GM19324 (cell line): Measurements from ENCODE around the gene CYP4F22.
"Not testable (repeated sequence)": the region's sequence is repeated elsewhere in the genome, so short reads cannot be mapped to it uniquely, and the experiment has no call there.

Experiments
- ATAC-seq: cut with Tn5 transposase; IDR thresholded peaks from one replicate; pipeline ENCODE4 v1.9.1; 2021; ENCODE audit warnings: mild to moderate bottlenecking, moderate library complexity; ENCODE audit not compliant: unreplicated experiment, low FRiP score

CYP4F22 gene

DNA sequence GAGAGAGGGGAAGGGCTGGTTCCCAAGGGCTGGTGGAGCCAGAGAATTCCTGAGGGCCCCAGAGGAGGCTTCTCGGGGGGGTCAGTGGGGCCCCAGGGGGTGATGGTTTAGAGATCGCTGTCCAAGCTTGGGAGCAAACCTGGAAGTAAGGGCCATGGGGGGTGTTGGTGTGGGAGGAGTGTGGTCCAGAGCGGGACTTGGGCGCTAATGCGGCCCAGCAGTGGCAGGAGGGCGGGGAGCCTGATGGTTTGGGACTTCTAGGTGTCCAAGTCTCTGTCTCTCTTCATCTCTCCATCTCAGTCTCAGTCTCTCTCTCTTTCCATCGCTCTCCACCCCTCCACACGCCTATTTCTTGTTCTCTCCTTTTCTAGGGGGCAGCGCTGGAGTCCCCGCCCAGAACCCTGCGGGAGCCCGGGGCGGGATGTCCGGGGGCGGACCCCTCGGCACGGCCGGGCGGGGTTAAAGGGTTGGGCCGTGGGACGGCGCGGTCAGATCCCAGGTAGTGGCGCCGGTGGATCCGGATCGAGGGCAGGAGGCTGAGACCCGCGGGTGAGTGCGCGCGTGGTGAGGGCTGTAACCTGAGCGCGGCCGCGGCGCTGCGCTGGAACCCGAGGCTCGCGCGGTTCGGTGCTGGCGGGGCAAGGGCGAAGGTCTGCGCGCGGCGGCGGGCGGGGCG, at the start of gene CYP4F22:
Gene CYP4F22, plus strand, starts transcription at position 491 of the 676 bp plus-strand sequence. CDS start 16,812 bp downstream, outside the sequence.
- no peak for ATAC-seq

DNA sequence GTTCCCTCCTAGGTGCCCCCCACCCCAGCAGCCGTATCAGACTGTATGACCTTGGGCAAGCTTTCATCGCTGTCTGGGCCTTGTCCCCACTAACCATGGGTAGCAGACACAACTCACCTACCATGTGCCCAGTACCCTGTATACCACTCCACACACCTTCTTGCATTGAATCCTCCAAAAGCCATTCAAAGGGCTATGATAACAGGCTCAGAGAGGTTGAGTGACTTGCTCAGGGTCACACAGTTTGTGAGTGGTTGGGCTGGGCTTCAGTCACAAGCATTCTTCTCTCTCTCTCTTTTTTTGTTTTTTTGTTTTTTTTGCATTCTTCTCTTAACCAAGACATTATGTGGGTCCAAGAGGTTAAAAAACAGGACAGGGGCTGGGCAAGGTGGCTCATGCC, 46.6 kb upstream of the CYP4F22 start:
- ATAC-seq, result no peak

DNA sequence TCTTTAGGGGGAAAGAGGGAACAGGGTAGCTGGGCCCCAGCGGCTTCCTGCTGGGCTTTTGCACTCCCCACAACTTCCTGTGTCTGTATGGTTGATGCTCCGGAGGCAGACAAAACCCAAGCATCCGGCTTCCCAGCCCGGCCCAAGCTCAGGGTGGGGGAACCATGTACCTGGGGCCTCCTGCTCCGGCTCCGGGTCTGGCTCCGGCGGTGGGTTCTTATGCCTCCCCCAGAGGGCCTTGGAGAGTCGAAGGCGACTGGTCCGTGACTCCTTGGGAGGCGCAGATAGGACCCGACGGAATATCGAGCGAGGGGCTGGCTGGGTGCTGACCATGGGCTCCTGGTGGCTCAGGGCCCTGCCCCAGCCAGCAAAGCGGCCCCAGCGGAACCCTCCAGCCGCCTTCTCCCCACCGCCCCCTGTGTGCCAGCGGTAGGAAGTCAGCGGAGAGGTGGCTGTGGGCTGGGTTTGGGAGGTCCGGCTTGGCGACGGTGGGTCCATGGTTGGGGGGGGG, 44.4 kb upstream of the CYP4F22 start:
- no peak for ATAC-seq

DNA sequence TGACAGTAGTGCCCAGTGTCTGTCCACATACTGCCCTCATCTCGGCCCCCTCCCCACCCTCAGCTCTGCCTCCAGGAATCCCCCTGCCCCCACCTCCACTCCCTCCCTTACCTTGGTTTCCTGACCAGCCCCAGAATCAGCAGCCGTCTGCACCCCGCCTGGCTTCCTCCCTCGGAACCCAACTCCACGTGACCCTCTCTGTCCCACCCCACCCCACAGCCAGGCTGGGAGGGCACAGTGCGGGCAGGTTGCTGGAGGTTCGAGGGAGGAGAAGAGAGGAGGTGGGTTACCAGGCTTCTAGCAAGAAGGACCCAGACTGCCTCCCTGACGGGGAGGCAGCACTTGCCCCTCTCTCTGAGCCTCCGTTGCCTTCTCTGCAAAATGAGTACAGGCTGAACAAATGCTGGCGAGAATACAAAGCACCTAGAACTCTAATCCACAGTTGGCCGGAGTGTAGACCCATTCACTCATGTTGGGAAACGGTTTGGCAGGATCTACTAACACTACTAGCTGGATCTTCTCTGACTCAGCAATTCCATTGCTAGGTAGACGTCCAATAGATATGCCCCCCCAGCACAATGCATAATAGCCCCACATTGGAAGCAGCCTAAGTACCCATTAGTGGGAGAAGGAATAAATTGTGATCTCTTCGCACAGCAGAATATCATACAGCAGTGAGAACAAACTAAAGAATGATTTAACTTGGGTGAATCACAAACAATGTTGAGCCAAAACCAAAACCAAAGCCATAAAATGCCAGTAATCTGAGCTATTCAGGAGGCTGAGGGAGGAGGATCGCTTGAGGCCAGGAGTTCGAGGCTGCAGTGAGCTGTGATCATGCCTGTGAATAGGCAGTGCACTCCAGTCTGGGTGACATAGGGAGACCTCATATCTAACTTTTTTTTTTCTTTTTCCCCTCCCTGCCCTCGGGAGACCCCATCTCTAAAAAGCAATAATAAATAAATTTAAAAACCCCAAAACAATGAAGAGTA, 43.6 kb upstream of the CYP4F22 start, which contains the start of gene RASAL3:
Gene RASAL3, minus strand, starts transcription at position 151 of the 992 bp plus-strand sequence. CDS start 186 bp downstream, outside the sequence.
- no peak for ATAC-seq

DNA sequence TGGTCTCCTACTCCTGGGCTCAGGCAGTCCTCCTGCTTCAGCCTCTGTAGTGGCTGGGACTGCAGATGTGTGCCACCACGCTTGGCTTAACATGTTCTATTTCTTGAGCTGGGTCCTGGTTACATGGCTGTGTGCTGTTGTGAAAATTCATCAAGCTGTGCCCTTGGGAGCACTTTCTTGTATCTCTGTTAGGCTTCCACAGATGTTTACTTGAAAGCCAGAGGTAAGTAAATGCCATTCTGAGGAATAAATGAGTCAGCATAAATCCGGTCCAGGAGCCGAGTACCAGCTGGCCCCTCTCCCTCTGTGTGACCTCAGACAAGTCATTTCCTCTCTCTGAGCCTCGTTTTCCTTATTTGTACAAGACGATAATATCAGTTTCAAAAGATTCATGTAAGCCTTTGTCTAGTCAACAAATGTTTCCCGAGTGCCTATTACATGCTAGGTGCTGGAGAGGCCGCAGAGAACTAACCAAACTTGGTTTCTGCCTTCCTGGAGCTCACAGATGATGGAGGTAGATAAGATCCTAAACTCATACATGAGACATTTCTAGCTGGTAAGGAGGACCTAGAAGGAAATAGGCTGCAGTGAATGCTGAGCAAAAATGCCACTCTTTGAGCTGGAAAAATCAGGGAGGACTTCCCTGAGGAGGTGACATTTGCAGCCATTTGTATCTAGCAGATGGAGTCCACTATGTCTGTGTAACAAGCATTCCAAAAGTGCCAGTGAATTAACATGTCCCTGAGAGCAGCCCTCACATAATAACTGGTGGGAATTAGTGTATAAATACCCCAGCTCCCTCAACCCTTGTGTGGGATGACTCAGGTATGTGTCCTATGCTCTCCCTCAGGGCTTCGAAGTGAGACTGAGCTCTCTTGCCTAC, 41.2 kb upstream of the CYP4F22 start:
- peak; percentile 55 for ATAC-seq

DNA sequence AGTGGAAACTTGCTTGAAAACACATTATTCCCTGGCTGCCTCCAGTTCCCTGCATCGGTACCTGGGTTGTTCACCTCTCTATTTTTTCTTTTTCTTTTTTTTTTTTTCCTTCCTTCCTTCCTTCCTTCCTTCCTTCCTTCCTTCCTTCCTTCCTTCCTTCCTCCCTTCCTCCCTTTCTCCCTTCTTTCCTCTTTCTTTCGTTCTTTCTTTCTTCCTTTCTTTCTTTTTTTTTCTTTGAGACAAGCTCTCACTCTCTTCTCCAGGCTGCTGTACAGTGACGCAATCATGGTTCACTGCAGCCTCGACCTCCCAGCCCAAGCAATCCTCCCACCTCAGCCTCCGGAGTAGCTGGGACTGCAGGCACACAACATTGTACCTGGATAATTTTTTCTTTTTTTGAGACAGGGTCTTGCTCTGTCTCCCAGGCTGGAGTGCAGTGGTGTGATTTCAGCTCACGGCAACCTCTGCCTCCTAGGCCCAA, 40.6 kb upstream of the CYP4F22 start:
- no peak for ATAC-seq

DNA sequence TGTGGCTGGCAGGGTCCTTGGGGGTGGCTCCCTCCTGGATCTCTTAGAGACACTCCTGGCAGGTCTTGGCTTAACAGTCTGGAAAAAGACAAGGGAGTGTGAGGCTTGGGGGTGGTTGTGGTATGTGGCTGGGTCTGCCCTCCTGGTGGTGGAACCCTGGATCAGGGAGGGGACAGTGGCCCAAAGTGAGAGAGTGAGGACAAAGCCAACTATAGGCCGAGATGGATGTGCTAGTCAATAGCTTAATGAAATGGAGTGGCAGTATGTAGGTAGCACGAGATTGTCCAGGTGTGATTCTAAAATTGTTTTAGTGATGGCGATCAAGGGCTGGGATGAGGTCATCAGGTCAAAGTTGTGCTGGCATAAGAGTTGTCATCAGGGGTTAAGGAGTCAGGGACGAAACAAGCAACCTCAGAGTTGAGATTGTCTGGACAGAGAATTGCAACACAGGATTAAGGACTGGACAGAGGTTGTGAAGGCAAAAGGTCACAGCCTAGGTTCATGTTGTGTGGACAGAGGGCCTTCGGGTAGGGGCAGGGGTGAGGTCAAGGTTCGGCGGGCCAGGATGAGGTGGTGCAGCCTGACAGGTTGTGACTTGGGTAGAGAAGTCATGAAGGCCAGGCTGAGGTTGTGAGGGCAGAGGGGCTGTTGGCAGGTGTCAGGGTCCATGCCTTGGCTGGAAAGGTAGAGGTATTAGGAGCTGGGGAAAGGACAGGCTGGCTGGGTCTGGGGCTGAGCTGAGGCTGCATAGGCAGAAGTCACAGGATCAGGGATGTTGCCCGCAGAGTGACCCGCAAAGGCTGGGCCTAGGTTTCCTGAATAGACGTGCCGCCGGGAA, 39.4 kb upstream of the CYP4F22 start:
- ATAC-seq, result no peak

DNA sequence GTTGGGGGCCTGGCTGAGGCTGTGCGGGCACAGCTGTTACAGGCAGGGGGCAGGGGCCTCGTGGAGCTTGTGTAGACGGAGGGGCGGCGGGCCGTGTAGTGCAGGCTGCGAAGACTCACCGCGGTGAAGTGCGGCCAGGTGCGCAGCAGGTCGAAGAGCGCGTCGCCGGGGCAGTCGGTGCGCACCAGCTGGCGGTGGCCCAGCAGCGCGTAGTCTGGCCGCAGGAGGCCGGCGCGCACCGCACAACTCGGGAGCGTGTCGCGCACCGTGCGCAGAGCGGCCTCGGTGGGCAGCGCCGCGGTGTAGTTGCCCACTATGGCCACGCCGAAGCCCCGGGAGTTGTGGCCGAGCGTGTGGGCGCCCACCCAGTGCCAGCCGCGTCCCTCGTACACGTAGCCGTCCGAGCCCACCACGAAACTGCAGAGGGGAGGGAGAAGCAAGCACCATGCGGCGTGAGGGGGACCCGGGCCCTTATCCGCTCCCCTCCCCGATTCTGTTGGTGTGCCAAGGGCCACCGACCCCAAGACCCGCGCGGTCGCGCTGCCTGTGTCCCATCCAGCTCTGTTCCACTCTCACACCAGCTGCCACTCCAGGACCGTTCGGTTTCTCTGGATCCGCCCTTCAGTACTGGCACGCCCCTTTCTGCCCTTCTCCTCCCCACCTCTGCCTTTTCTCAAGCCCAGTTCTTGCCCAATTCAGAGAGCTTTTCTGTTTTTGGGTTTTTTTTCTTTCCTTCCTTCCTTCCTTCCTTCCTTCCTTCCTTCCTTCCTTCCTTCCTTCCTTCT, 38.6 kb upstream of the CYP4F22 start:
- no peak for ATAC-seq

DNA sequence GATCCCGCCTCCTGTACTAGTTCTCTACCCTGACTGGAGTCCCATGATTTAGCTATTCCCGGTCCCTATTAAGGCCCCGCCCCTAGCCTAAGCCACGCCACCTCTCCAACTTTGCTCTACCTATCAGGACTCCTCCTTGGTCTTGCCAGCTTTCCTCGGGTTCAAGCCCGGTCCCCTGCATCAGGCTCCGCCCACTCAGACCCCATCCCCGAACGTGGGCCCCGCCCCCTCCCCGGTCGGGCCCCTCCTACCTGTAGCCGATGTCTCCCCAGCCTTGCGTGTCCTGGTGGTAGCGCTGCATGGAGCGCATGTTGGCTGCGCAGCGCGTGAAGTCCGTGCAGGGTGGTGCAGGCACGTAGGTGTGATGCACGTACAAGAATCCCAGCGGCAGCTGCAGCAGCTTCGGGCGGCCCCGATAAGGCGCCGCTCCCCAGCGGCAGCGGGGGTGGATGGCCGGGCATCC, 36.7 kb upstream of the CYP4F22 start:
- no peak for ATAC-seq

DNA sequence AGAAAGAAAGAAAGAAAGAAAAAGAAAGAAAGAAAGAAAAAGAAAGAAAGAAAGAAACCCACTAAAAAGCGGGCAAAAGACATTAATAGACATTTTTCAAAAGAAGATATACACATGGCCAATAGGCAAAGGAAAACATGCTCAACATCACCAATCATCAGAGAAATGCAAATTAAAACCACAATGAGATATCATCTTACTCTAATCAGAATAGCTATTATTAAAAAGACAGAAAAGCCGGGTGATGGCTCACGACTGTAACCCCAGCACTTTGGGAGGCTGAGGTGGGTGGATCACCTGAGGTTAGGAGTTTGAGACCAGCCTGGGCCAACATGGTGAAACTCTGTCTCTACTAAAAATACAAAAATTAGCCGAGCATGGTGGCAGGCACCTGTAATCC, 34.5 kb upstream of the CYP4F22 start:
- ATAC-seq, result not testable (repeated sequence)

DNA sequence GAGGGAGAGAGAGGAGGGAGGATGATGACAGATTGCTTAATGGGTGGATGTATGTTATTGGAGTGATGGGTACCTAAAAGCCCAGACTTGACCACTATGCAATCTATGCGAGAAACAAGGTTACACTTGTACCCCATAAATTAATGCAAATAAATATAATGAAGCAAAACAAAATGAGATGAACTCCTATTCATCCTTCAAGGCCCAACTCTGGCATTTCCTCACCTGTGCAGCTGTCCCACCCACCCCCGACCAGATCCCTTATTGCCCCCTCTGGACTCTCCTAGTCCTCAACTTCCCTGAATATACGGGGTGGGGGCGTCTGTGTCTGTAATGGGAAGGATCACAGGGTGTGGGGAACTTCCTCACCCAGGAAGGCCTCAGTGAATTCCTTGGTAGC, 33.2 kb upstream of the CYP4F22 start:
- ATAC-seq, result no peak

DNA sequence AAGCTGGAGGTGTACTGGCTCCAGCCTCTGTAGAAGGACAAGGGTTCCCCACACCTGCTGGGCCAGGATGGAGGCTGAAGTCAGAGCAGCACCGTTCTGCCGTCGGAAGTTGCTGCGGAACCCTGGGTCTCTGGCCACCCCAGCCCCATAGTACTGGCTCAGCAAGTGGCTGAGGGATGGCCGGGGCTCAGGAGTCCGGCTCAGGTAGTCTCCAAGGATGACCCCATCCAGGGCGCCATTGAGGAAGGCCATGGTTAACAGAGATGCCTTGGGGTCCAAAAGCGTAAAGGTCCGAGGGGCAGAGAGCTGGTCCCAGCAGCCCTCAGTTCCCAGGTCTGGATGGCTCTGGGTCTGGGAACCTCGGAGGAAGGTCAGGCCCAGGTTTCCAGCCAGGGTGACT, 32.7 kb upstream of the CYP4F22 start:
- no peak for ATAC-seq

DNA sequence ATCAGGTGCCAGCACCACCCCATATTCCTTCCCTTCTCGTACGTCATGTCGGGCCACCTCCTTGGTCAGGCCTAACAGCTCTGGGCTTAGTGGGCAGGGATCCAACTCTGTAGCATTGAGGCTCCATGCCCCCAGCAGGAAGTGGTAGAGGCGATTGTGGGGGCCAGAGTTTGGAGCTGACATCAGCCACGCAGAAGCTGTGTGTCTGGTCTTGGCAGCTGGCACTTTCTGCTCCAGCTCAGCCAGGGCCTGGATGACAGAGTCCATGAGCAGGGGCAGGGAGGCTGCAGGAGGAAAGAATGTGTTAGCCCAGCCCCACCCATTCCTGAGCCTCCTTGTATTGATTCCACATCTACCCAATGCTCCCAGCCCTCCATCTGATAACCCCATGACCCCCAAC, 32.0 kb upstream of the CYP4F22 start:
- ATAC-seq, result no peak

DNA sequence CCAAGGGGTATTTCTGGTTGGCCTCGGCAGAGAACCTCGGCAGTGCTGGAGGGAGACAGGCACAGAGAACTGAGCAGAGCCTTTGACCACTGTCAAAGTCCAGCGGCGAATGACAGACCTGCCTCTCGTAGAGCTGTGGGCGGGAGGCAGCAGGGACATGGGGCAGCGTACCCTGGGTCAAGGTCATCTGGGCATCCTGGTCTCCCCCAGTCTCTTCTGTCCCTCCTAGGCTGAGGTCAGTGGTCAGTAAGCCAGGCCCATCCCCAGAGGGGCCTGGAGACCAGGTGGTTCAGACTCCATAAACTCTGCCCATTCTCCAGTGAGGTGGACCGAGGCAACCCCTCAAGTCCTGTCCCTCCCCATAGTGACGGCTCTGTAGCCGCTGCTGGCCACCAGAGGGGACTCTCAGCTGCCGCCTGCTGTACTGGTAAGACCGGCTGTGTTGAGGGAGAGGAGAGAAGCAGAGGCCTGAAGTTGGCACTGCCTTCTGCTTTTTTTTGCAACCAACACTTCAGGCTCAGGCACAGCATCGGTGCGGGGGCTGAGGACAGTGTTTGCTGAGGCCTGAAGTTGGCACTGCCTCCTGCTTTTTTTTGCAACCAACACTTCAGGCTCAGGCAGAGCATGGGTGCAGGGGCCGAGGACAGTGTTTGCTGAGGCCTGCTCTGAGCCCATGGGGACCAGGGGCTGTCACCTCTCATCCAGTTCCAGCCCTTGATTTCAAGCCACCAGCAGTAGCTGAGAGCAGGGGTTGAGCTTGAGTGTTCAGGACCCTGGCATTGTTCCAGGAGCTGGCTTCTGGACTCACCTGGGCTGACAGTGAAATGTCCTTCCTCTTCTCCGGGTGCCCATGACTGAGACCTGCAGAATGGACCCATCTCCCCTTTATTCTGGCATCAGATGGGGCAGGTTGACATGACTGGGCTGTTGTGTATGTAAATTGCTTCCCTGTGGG, 28.7 kb upstream of the CYP4F22 start, which contains the start of gene PGLYRP2:
Gene PGLYRP2, minus strand, starts transcription at position 111 of the 955 bp plus-strand sequence. CDS start 130 bp downstream, outside the sequence.
- ATAC-seq, result no peak

DNA sequence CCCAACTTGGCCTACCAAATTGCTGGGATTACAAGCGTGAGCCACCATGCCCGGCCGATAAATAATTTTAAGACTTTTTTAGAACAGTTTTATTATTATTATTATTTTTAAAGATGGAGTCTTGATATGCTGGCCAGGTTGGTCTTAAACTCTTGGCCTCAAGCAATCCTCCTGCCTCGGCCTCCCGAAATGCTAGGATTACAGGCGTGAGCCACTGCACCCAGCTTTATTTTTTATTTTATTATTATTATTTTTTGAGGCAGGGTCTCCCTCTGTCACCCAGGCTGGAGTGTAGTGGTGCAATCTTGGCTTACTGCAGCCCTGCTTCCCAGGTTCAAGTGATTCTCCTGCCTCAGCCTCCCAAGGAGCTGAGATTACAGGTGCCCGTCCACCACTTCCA, 27.3 kb upstream of the CYP4F22 start:
- ATAC-seq, result not testable (repeated sequence)

DNA sequence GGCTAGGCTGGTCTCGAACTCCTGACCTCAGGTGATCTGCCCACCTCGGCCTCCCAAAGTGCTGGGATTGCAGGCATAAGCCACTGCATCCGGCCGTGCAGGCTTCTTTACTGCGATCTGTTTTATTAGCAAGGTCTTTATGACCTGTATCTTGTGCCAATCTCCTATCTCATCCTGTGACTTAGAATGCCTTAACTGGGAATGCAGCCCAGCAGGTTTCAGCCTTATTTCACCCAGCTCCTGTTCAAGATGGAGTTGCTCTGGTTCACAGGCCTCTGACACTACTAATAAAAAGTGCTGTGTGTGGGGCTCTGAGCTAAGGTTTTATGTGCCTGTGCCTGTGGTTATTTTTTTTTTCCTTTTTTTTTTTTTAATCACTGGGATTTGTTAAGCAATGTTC, 22.6 kb upstream of the CYP4F22 start:
- not testable (repeated sequence) for ATAC-seq

DNA sequence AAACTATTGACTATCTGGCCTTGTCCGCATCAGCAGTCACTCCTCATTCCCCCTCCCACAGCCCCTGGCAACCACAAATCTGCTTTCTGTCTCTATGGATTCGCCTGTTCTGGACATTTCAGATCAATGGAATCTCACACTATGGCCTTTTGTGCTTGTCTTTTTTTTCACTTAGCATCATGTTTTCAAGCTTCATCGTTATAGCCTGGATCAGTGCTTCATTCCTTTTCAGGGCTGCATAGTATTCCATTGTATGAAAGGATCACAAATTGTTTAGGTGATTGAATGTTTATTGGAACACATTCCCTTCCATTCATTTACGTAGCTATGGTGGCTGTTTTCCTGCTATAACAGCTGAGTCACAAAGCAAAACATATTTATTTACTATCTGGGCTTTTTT, 21.3 kb upstream of the CYP4F22 start:
- no peak for ATAC-seq
